Fibroblast of lung (primary cell): Measurements from ENCODE around the gene PDK1. TPM values are rescaled to one million over a fixed set of nuclear protein-coding genes. Genes with fewer than 3 reads are reported as not detected.
"Not testable (repeated sequence)": the region's sequence is repeated elsewhere in the genome, so short reads cannot be mapped to it uniquely, and the experiment has no call there.

Source experiments
- DNase-seq, 2 donors: peaks; one replicate each; pipeline versions ENCODE4 v3.0.0 to v3.0.0-alpha.2; 2010; ENCODE audit warnings: low read depth in 2 of 2
- H2AFZ ChIP-seq: 2 replicates; pipeline ENCODE4 v1.5.1; 2012; ENCODE audit warnings: low read length, control low read depth, inconsistent platforms
- H3K27ac ChIP-seq: 2 replicates; pipeline ENCODE4 v1.5.1; 2011; ENCODE audit warnings: low read length, control low read depth; ENCODE audit not compliant: insufficient read depth
- H3K27me3 ChIP-seq: 2 replicates; pipeline ENCODE4 v1.5.1; 2011; ENCODE audit warnings: mild to moderate bottlenecking, low read length; ENCODE audit not compliant: control insufficient read depth, insufficient read depth
- H3K36me3 ChIP-seq: 2 replicates; pipeline ENCODE4 v1.5.1; 2011; ENCODE audit warnings: low read length; ENCODE audit not compliant: control insufficient read depth, insufficient read depth
- H3K4me1 ChIP-seq: 2 replicates; pipeline ENCODE4 v1.5.1; 2011; ENCODE audit warnings: low read length; ENCODE audit not compliant: control insufficient read depth, insufficient read depth; ENCODE audit errors: extremely low read depth
- H3K4me2 ChIP-seq: 2 replicates; pipeline ENCODE4 v1.5.1; 2011; ENCODE audit warnings: low read length, control low read depth; ENCODE audit not compliant: insufficient read depth; ENCODE audit errors: extremely low read depth
- H3K4me3 ChIP-seq, 4 experiments: fragments of 200-600 bp in 1 of 4; sonication (generic) in 1 of 4; replicated peaks in 1 of 4; 2 replicates each; pipeline ENCODE4 v1.5.1; 2011 to 2016; ENCODE audit warnings: low read length in 4 of 4, low read depth in 3 of 4, mild to moderate bottlenecking in 3 of 4, control low read depth in 2 of 4, inconsistent platforms in 1 of 4, mixed read lengths in 1 of 4; ENCODE audit not compliant: insufficient read depth in 1 of 4; ENCODE audit errors: control extremely low read depth in 1 of 4
- H3K79me2 ChIP-seq: 2 replicates; pipeline ENCODE4 v1.5.1; 2012; ENCODE audit warnings: mild to moderate bottlenecking, low read length, inconsistent platforms; ENCODE audit not compliant: control insufficient read depth, insufficient read depth
- H3K9ac ChIP-seq: 2 replicates; pipeline ENCODE4 v1.5.1; 2011; ENCODE audit warnings: mild to moderate bottlenecking, low read length, control low read depth; ENCODE audit not compliant: insufficient read depth
- H3K9me3 ChIP-seq: 2 replicates; pipeline ENCODE4 v1.5.1; 2012; ENCODE audit warnings: low read depth, low read length; ENCODE audit not compliant: control insufficient read depth, insufficient read depth
- H4K20me1 ChIP-seq: 2 replicates; pipeline ENCODE4 v1.5.1; 2011; ENCODE audit warnings: low read length; ENCODE audit not compliant: control insufficient read depth, insufficient read depth; ENCODE audit errors: extremely low read depth
- CTCF ChIP-seq, 2 donors: IDR thresholded peaks in 1 of 2; conservative IDR thresholded peaks in 1 of 2; 1 replicate in 1 of 2; 2 replicates in 1 of 2; pipeline ENCODE4 v1.5.1; 2011 to 2012; ENCODE audit warnings: low read length in 2 of 2, control low read depth in 1 of 2, inconsistent platforms in 1 of 2, low read depth in 1 of 2, mild to moderate bottlenecking in 1 of 2
- EZH2 ChIP-seq: IDR thresholded peaks from 2 replicates; pipeline ENCODE4 v1.5.1; 2012; ENCODE audit warnings: low read length, control low read depth, mild to moderate bottlenecking; ENCODE audit errors: missing control alignments
- polyA plus RNA-seq, 2 donors: library from polyadenylated mRNA; depleted of rRNA in 1 of 2; stranded (reverse) in 1 of 2; unstranded in 1 of 2; fragments of >200 nt; gene quantifications; 2 replicates each; pipeline ENCODE4 v1.2.1, GENCODE V29; 2011 to 2012; ENCODE audit warnings: missing spikeins in 1 of 2
- total RNA-seq: library from RNA; depleted of rRNA; stranded (reverse); fragments of >200 nt; gene quantifications from 2 replicates; pipeline ENCODE4 v1.2.1, GENCODE V29; 2014

PDK1 gene
- total and polyA plus RNA-seq, 2 donors (not counting 1 experiment from before 2014, with no cell fraction given), result 11.2 to 63.0 TPM

- no peak overlapping the region for H3K4me3 ChIP-seq
- no peaks in the 10 kb centered on the region for H3K4me1 ChIP-seq
- no peak for TF ChIP-seq CTCF (conservative IDR thresholded peaks at IDR 0.05 in 1 of 2, IDR thresholded peaks at IDR 0.05 in 1 of 2; ENCODE audit: low read depth in 1 of 2, low read length in 2 of 2)
- TF ChIP-seq EZH2, result no peak
- no peaks in the 10 kb centered on the region for H3K27me3 ChIP-seq
- H3K79me2 ChIP-seq, result no peaks in the 10 kb centered on the region
- no peaks in the 10 kb centered on the region for H4K20me1 ChIP-seq
- no peak overlapping the region for H3K4me2 ChIP-seq
- no peak overlapping the region for H3K9ac ChIP-seq
- H2AFZ ChIP-seq, result no peak overlapping the region
- no peaks in the 10 kb centered on the region for H3K9me3 ChIP-seq
- peak in 1 of 2 donors; percentile 56 for DNase-seq
- peaks cover 8% of the 10 kb centered on the region for H3K36me3 ChIP-seq
- no peak overlapping the region for H3K27ac ChIP-seq
These were observed 30.5 kb downstream of the PDK1 start for GRCh38 chr2:172586245-172586891.

- not testable (repeated sequence) for H3K4me2 ChIP-seq, H3K4me3 ChIP-seq, H3K4me1 ChIP-seq, H3K27me3 ChIP-seq, H3K9ac ChIP-seq, H2AFZ ChIP-seq, DNase-seq, H3K36me3 ChIP-seq, H3K9me3 ChIP-seq, H3K79me2 ChIP-seq, H3K27ac ChIP-seq, H4K20me1 ChIP-seq
These were observed 31.3 kb downstream of the PDK1 start for GRCh38 chr2:172587231-172587630.

GRCh38 chr2:172588931-172589330, 33.0 kb downstream of the PDK1 start:
- Histone ChIP-seq H3K4me1 (no peaks in the 10 kb centered on the region), H3K9ac (no peak overlapping the region), H3K27me3 (no peaks in the 10 kb centered on the region), H3K27ac (no peak overlapping the region), H3K4me2 (no peak overlapping the region), H3K79me2 (no peaks in the 10 kb centered on the region), H3K4me3 (no peak overlapping the region), H2AFZ (no peak overlapping the region), H3K9me3 (no peaks in the 10 kb centered on the region), H3K36me3 (peaks cover 5% of the 10 kb centered on the region), H4K20me1 (no peaks in the 10 kb centered on the region)
- DNase-seq, result peak in 1 of 2 donors; percentile 19
- TF ChIP-seq EZH2, result no peak
- no peak for TF ChIP-seq CTCF (conservative IDR thresholded peaks at IDR 0.05 in 1 of 2, IDR thresholded peaks at IDR 0.05 in 1 of 2; ENCODE audit: low read depth in 1 of 2, low read length in 2 of 2)

GRCh38 chr2:172591386-172591785, 35.5 kb downstream of the PDK1 start:
- not testable (repeated sequence) for H3K4me1 ChIP-seq, H2AFZ ChIP-seq, H3K27ac ChIP-seq, H3K4me3 ChIP-seq, H4K20me1 ChIP-seq, H3K4me2 ChIP-seq, DNase-seq, H3K9me3 ChIP-seq, H3K36me3 ChIP-seq, H3K9ac ChIP-seq, H3K27me3 ChIP-seq, H3K79me2 ChIP-seq

GRCh38 chr2:172592190-172592589, 36.3 kb downstream of the PDK1 start:
- not testable (repeated sequence) for H3K79me2 ChIP-seq, H3K36me3 ChIP-seq, H3K27me3 ChIP-seq, H3K9ac ChIP-seq, H2AFZ ChIP-seq, H3K4me3 ChIP-seq, DNase-seq, H3K4me2 ChIP-seq, H3K9me3 ChIP-seq, H3K4me1 ChIP-seq, H3K27ac ChIP-seq, H4K20me1 ChIP-seq
